Stimulated activated CD4-positive, alpha-beta T cell treated with anti-CD3 and anti-CD28 coated beads, Interleukin-1b, Interleukin-23, amount 100 ng/mL, for 4 hours (primary cell): ENCODE data around the gene KMT2B.
"Not testable (repeated sequence)": the region's sequence is repeated elsewhere in the genome, so short reads cannot be mapped to it uniquely, and the experiment has no call there.

ENCODE experiments used
- DNase-seq, 2 donors: peaks; one replicate each; pipeline ENCODE4 v3.0.0-alpha.2; 2020; ENCODE audit warnings: low read depth in 2 of 2

KMT2B gene

DNA sequence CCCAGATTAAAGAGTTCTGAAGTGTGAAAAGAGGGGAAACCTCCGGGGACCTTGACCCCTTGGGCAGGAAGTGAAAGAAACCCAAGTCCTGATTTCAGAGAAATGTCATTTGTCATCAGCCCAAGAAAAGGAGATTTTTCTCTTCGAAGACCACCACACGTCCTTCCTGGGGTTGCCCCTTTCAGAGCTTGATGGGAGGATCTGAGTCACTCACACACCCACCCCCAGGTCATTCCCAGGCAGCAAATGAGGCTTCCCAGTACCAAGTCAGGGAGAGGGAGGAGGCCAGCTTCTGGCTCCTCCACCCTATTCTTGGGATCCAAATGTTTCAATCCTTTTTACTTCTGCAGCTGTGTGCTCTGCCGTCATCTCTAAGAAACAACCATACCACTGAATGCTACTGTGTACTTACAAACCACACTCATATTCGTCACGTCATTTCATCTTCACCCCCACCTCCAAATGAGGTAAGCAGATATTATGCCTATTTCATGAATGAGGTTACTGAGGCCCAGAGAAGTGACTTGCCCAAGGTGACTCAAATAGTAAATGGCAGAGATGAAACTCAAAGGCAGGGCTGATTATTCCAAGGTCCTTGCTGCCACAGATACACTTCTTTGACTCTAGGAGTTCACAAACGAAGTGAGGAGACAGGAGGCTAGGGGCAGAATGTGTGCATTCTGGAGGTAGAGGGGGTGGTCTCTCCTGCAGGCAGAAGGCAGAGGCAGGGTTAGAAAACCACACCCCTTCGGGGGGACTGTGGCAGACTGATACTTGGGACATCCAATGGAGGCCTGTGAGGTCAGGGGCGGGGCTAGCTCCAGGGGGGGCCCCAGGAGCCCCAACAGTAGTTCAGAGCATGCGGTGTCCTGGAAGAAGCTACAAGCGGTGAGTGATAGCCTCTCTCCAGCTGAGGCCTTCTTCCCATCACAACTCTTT, 5.0 kb upstream of the KMT2B start:
- peak in 1 of 2 donors; percentile 55 for DNase-seq

DNA sequence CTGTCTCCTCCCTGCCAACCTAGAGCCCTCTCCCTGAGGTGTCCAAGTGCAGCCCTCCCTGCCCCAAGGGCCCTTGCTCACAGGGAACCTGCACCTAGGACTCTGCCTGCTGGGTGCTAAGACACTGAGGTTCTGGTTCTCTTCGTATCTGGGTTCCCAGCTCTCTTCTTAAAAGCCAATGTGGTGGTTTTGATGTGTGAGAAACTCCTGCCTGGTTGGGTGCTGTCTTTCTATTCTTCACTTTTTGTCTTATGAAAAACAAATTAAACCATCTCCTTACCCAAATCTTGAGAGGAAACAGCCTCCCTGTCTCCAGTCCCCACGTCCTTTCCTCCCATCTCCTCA, 4.3 kb upstream of the KMT2B start:
- DNase-seq = no peak

DNA sequence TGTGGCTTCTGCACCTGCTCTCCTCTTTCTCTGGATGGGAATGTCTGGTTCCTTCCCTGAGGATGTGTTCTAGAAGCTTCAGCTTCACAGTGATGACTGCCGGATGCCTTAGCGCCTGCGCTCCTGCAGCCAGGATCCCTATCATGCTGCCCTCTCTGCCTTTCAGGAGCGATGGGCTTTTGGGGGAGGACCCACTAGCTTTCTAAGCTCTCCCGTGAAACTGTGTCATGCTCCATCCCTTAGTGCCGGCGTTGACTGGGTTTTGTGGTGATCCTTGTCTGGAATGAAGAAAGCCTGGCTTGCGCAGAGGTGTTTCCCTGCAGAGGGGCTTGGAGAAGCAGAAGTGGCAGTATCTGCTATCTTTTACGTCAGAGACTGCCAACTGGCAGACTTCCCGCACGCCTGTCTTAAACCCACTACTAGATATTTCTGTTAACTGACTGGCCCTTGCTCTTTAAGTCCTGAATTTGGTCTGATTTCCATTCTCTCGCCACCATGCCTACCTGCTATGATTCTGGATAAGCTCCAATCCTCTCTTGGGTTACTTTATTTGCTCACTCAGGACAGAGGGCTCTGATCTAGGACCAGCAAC, 3.8 kb upstream of the KMT2B start:
- DNase-seq = no peak

DNA sequence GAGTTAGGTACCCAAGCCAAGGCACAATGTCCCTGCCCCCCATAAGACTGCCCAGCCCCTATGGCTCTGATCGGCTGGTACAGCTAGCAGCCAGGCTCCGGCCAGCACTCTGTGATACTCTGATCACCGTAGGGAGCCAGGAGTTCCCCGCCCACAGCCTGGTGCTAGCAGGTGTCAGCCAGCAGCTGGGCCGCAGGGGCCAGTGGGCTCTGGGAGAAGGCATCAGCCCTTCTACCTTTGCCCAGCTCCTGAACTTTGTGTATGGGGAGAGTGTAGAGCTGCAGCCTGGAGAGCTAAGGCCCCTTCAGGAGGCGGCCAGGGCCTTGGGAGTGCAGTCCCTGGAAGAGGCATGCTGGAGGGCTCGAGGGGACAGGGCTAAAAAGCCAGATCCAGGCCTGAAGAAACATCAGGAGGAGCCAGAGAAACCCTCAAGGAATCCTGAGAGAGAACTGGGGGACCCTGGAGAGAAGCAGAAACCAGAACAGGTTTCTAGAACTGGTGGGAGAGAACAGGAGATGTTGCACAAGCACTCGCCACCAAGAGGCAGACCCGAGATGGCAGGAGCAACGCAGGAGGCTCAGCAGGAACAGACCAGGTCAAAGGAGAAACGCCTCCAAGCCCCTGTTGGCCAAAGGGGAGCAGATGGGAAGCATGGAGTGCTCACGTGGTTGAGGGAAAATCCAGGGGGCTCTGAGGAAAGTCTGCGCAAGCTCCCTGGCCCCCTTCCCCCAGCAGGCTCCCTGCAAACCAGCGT, 3.0 kb upstream of the KMT2B start:
- no peak for DNase-seq

DNA sequence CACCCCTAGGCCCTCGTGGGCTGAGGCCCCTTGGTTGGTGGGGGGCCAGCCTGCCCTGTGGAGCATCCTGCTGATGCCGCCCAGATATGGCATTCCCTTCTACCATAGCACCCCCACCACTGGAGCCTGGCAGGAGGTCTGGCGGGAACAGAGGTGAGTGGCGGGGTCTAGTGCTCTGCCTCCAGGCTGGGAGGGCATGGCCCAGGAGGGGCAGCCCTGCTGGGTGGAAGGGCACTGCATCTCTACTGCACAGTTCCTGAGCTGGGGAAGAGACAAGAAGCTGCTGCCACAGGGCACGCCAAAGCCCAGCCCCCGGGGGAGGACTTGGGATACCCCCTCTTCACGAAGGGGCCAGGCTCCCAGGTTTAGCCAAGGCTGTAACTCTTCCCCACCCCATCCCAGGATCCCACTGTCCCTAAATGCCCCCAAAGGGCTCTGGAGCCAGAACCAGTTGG, 2.4 kb upstream of the KMT2B start:
- no peak for DNase-seq

DNA sequence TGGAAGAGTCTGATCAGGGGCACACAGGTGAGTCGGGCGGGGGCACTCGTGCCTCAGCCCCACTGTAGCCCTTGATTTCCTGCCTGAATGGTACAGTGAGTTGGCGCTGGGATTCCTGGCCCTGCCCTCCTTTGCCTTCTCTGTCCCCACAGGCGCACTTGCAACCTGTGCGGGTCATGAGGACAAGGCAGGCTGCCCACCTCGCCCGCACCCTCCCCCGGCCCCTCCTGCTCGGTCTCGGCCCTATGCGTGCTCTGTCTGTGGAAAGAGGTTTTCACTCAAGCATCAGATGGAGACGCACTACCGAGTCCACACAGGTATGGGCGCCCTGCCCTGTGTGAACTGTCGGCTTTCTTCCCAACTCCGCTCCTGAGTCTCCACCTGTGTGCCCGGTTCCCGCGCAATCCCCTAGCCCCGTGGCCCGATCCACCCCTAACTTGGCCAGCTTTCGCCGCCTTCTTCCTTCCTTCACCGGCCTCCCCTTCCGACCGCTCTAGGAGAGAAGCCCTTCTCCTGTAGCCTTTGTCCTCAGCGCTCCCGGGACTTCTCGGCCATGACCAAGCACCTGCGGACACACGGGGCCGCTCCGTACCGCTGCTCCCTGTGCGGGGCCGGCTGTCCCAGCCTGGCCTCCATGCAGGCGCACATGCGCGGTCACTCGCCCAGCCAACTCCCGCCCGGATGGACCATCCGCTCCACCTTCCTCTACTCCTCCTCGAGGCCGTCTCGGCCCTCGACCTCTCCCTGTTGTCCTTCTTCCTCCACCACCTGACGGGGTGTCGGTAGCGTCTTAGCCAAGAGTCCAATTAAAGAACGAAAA, 1.6 kb upstream of the KMT2B start:
- no peak for DNase-seq

DNA sequence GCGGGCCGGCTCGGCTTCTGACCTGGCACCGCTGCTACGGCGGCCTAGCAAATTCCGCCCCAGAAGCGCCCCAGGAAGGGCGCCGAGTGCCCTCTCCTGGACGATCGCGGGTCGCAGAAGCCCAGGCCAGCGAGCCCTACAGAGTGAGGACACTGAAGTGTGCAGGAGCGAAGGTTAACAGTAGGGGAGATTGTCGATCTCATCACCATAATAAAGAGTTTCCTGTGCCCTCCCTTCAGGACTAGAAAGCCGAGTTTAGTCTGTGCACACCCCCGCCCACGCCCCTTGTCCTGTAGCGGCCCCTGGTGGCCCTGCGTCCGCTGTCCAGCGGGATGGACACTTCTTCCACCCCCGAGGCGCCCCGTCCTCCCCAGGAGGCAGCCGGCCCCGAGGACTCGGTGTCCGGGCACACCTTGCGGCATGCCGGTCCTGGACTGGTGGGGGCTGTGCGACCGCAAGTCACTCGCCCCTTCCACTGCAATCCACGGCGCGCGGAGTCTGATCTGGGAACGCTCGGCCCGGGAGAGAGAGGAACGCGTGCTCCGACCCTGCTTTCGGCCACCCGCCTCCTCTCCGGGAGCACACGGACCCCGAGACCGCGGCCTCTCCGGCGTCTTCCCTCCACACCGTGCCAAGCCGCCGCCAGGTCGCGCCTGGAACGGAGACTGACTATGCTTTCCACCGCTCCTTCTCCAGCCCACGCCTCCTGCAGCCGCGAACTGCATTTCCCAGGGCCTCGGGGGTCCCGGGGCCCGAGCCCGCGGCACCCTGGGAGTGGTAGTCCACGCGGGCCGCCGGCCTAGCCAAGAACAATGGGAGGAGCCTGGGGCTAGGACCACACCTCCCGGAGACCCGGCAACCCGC, 770 bp upstream of the KMT2B start:
- DNase-seq = peak; percentile 93 to 94

DNA sequence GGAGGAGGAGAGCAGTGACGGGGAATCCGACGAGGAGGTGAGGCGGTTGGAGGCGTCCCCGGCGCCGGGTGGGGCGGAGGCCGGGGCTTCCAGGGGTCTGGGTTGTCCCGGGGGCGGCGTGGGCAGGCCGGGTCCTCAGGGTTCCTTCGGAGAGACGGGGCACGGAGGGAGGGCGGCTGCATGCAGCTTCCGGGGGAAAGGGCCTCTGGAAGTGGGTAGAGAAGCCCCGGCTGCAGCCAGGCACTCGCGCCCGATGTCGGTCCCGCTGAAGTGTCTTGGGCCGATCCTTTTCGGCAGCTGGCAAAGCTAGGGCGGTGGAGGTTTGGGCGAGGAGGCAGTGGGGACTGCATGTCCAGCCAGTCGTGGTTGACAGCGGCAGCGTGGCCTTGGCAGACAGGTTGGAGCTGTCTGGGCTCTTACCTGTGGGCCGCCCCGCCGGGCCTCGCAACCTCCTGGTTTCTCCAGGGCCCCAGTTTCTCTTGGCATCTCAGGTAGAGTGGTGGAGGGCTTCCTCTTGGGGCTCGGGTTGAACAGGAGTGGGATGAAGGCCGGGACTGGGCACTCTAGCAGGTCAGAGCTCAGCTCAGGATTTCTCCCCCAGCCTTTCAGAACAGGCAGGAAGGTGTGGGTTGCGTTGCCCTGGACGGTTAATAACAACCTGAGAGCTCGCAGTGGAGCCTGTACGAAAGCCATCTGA, 690 bp downstream of the KMT2B start:
- DNase-seq = peak; percentile 43 to 52

DNA sequence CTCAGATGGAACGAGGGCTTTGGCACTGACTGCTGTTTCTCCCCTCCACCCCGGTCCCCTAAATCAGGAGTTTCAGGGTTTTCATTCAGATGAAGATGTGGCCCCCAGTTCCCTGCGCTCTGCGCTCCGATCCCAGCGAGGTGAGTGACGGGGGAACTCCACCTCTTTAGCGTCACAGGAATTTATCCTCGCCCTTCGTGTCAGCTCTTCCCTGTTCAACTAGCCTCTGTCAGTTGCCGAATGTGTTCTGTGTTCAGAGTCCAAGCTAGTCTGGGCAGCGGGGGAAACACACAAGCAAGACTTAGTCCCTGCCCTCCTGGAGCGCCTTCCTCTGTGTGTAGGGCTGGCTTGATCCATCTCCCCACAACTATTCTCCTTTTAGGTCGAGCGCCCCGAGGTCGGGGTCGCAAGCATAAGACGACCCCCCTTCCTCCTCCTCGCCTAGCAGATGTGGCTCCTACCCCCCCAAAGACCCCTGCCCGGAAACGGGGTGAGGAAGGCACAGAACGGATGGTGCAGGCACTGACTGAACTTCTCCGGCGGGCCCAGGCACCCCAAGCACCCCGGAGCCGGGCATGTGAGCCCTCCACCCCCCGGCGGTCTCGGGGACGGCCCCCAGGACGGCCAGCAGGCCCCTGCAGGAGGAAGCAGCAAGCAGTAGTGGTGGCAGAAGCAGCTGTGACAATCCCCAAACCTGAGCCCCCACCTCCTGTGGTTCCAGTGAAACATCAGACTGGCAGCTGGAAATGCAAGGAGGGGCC, 1.8 kb downstream of the KMT2B start:
- DNase-seq = no peak

DNA sequence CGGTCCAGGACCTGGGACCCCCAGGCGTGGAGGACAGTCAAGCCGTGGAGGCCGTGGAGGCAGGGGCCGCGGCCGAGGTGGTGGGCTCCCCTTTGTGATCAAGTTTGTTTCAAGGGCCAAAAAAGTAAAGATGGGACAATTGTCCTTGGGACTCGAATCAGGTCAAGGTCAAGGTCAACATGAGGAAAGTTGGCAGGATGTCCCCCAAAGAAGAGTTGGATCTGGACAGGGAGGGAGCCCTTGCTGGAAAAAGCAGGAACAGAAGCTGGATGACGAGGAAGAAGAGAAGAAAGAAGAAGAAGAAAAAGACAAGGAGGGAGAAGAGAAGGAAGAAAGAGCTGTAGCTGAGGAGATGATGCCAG, 2.3 kb downstream of the KMT2B start:
- no peak for DNase-seq

DNA sequence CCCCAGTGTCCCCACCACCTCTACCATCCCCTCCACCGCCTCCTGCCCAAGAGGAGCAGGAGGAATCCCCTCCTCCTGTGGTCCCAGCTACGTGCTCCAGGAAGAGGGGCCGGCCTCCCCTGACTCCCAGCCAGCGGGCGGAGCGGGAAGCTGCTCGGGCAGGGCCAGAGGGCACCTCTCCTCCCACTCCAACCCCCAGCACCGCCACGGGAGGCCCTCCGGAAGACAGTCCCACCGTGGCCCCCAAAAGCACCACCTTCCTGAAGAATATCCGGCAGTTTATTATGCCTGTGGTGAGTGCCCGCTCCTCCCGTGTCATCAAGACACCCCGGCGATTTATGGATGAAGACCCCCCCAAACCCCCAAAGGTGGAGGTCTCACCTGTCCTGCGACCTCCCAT, 2.8 kb downstream of the KMT2B start:
- no peak for DNase-seq

DNA sequence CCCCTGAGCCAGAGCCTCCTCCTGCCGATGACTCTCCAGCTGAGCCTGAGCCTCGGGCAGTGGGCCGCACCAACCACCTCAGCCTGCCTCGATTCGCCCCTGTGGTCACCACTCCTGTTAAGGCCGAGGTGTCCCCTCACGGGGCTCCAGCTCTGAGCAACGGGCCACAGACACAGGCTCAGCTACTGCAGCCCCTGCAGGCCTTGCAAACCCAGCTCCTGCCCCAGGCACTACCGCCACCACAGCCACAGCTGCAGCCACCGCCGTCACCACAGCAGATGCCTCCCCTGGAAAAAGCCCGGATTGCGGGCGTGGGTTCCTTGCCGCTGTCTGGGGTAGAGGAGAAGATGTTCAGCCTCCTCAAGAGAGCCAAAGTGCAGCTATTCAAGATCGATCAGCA, 3.6 kb downstream of the KMT2B start:
- no peak for DNase-seq

DNA sequence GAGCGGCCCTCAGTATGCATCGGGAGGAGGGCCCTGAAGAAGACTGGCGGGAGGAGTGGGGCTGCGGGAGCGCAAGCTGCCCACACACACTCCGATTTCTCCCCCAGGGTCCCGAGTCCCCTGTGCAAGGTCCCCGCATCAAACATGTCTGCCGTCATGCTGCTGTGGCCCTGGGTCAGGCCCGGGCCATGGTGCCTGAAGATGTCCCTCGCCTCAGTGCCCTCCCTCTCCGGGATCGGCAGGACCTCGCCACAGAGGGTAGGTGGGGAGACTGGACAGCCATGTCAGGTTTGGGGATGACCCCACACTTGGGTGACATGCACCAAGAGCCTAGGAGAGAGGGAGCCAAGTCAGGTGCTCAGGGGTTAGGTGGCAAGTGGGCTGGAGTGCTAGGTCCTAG, 4.7 kb downstream of the KMT2B start:
- no peak for DNase-seq

DNA sequence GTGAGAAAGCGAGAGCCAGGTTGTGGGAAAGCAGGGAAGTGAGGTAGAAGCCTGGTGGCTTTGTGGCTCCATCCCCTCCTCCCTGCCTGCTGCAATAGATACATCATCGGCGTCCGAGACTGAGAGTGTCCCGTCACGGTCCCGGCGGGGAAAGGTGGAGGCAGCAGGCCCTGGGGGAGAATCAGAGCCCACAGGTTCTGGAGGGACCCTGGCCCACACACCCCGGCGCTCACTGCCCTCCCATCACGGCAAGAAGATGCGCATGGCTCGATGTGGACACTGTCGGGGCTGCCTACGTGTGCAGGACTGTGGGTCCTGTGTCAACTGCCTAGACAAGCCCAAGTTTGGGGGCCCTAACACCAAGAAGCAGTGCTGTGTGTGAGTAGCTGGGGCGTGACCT, 5.1 kb downstream of the KMT2B start:
- DNase-seq = no peak

DNA sequence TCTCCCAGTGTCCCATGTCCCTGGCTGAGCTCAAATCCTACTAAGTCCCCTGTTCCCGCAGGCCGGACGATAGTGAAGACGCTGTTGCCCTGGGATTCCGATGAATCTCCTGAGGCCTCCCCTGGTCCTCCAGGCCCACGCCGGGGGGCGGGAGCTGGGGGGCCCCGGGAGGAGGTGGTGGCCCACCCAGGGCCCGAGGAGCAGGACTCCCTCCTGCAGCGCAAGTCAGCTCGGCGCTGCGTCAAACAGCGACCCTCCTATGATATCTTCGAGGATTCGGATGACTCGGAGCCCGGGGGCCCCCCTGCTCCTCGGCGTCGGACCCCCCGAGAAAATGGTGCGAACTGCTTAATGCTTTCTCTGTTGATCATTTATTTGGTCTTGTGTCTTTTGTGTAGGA, 5.9 kb downstream of the KMT2B start:
- no peak for DNase-seq

DNA sequence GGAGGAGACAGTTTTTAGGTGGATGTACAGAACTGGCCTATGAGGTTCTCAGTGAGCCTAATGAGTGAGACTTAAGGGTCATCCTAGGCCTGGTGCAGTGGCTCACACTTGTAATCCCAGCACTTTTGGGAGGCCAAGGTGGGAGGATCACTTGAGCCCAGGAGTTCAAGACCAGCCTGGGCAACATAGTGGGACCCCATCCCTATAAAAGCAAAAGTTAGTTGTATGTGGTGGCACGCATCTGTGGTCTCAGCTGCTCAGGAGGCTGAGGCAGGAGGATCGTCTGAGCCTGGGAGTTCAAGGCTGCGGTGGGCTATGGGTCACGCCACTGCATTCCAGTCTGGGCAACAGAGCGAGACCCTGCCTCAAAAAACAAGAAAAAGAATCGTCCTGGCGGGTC, 6.3 kb downstream of the KMT2B start:
- DNase-seq = not testable (repeated sequence)

DNA sequence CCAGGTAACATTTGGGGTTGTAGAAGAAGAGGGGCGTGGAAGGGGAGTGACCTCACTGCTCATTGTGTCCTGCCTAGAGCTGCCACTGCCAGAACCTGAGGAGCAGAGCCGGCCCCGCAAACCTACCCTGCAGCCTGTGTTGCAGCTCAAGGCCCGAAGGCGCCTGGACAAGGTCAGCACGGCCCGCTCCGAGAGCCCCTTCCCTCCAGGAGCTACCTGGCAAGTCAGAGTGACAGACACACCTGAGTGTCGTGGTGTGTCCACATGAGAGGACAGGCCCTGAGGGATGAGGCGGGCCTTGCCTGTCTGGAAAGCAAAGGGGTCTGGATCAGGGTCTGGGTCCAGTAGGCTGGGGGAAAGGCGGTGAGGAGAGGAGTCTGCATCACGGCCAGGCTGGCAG, 6.8 kb downstream of the KMT2B start:
- DNase-seq = no peak

DNA sequence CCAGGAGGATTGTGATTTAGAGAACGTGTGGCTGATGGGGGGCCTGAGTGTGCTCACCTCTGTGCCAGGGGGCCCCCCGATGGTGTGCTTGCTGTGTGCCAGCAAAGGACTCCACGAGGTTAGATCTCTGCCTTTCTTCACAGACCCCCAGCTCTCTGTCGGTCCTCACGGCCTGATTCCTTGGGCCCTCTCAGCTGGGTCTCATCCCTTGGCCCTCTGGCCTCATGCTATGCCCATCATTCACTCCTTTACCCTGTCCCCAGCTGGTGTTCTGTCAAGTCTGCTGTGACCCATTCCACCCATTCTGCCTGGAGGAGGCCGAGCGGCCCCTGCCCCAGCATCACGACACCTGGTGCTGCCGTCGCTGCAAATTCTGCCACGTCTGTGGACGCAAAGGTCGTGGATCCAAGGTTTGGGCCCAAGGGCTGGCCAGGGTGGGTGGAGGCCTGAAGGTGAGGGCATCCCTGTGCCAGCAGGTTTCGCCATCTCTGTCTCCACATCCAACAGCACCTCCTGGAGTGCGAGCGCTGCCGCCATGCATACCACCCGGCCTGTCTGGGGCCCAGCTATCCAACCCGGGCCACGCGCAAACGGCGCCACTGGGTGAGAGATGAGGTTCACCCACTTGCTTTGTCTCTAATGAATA, 7.5 kb downstream of the KMT2B start:
- no peak for DNase-seq
